GM19240 (cell line): ENCODE data around the gene PEX12.
"Not testable (repeated sequence)": the region's sequence is repeated elsewhere in the genome, so short reads cannot be mapped to it uniquely, and the experiment has no call there.

Experiments used
- DNase-seq: peaks from one replicate; pipeline ENCODE4 v3.0.0; 2011; ENCODE audit warnings: low spot score; ENCODE audit not compliant: insufficient read length

The PEX12 gene

DNA sequence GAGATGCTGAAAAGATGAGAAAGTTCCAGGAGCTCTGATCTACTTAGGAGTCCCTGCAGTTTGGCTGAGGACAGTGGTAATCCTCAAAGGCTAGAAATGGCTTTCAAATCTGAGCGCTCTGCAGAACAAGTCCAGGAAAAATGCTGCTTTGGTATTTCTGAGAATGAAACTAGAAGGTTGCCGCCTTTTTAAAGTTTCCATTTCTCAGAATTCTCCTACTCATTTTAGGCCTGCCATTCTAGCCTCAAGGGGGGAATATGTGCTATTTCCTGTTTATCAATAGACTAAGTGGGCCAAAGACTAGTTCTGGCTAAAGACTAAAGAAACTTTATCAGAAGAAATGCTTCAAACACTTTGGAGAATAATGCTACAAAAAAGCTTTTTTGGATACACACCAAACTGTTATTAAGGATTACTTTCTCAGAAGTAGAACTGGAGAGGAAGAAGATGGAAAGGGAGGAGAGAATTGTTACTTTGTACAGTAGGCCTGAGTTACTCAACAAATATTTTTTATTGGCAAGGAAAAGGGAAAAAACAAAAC is 40.7 kb downstream of the PEX12 start, which contains the start of gene SLFN12L:
SLFN12L (minus strand) TSS at position 78 of the 541 bp plus-strand sequence. CDS start 15,314 bp downstream, outside the sequence.
- no peak for DNase-seq

DNA sequence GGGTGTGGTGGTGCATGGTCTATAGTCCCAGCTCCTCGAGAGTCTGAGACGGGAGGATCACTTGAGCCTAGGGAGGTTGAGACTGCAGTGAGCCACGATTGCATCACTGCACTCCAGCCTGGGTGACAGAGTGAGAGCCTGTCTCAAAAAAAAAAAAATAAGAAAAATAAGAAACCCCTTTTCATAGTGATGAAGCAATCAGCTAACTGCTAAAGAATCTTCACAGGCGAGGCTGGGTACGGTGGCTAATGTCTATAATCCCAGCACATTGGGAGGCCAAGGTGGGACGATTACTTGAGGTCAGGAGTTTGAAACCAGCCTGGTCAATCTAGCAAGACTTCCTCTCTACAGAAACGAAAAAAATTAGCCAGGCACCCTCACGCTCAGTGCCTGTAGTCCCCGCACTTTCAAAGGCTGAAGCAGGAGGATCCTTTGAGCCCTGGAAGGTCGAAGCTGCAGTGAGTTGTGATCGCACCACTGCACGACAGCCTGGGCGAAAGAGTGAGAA is 41.7 kb downstream of the PEX12 start:
- no peak for DNase-seq

DNA sequence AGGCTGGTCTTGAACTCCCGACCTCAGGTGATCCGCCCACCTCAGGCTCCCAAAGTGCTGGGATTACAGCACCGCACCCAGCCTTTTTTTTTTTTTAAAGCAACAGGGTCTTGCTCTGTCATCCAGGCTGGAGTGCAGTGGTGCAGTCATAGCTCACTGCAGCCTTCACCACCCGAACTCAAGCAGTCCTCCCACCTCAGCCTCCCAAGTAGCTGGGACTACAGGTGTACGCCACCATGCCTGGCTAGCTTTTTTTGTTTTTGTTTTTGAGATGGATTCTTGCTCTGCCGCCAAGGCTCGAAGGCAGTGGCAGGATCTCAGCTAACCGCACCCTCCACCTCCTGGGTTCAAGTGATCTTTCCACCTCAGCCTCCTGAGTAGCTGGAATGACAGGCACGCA is 43.0 kb downstream of the PEX12 start:
- DNase-seq, result not testable (repeated sequence)

DNA sequence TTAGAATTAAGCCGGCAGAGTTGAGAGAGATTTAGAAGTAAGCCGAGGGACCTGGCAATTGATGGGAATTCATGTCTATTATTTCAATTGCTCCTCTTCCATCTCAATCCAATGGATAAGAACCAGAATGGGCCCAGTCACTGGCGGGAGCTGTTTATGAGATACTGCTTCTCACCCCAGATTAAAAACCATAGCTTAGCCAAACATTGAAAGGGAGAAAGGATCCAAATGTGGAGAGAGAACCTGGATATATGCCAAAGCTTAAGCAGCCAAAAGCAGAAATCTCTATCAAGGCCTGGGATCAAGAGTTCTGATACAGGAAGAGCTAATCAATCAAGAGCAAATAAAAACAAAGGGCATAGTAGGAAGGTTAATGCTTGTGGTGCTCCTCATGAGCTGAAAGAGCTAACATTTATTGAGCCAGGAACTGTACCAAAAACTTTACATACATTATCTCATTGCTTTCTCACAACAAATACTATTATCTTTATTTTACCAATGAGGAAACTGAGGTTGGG is 43.7 kb downstream of the PEX12 start:
- DNase-seq, result no peak

DNA sequence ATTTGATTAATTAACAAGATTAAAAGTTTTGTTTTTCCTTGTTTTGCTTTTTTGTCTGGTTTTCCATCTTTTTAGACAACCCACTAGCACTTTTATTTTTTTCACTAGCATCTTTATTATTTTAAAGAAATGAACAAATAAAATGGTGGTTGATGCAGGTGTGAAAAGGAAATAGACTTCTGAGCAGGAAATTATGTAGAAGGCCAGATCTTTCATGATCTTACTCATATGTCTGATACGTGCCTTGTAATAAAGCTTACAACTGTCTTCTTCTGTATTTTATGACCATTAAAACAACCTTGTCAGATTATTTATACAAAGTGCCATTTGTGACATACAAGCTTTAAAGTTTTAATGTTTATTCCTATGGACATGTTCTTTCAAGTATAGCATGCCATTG is 47.2 kb downstream of the PEX12 start:
- DNase-seq, result no peak

DNA sequence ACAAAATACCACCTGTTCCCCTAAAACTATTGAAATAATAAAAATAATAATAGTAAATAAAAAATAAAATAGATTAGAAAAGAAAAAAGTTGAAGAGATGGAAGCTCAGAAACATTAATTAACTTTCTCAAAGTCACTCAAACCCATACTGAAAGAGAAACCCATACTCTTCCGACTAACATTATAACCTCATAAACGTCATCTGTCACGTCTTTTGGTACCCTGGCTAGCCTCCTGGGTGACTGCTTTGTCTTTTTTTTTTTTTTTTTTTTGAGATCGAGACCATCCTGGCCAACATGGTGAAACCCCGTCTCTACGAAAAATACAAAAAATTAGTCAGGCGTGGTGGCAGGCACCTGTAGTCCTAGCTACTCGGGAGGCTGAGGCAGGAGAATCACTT is 48.5 kb downstream of the PEX12 start:
- no peak for DNase-seq

DNA sequence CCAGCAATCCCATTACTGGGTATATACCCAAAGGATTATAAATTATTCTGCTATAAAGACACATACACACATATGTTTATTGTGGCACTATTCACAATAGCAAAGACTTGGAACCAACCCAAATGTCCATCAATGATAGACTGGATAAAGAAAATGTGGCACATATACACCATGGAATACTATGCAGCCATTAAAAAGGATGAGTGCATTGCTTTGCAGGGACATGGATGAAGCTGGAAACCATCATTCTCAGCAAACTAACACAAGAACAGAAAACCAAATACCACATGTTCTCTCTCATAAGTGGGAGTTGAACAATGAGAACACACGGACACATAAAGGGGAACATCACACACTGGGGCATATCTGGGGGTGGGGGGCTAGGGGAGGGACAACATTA is 49.0 kb downstream of the PEX12 start:
- DNase-seq, result not testable (repeated sequence)
